Measurements from ENCODE around the gene LINGO3. TPM values are rescaled to one million over a fixed set of nuclear protein-coding genes. Genes with fewer than 3 reads are reported as not detected.

Gene LINGO3
- total and polyA plus RNA-seq, 2 experiments from 2014 or later = 0.29 to 0.45 TPM

- Histone ChIP-seq H3K79me2 (replicated peaks; ENCODE audit: insufficient read depth) (peaks cover 19% of the 10 kb centered on the region), H4K20me1 (replicated peaks; ENCODE audit: insufficient read depth) (peaks cover 14% of the 10 kb centered on the region), H2AFZ (no peak overlapping the region), H3K27me3 (ENCODE audit: insufficient read depth) (peaks cover 7% of the 10 kb centered on the region; the same call in 1 of the 2 replicates), H3K4me2 (no peak overlapping the region), H3K9me2 (ENCODE audit: insufficient read depth) (no peaks in the 10 kb centered on the region), H3K27ac (ENCODE audit: low read depth) (no peak overlapping the region), H3K4me1 (ENCODE audit: insufficient read depth) (peaks cover 12% of the 10 kb centered on the region), H3K36me3 (ENCODE audit: insufficient read depth) (peaks cover 4% of the 10 kb centered on the region; the same call in 1 of the 2 replicates), H3F3A (replicated peaks; ENCODE audit: low read depth) (peaks cover 30% of the 10 kb centered on the region), H3K4me3 (no peak overlapping the region)
- Mint-ChIP-seq H3K4me1 (peaks cover 18% of the 10 kb centered on the region), H3K9me3 (peaks cover 7% of the 10 kb centered on the region; the same call in 2 of the 3 replicates), H3K27ac (no peak overlapping the region), H3K36me3 (ENCODE audit: low read depth) (peaks cover 25% of the 10 kb centered on the region), H3K4me3 (no peak overlapping the region; the same call in 2 of the 3 replicates), H3K27me3 (ENCODE audit: insufficient read depth, low read depth, poor library complexity) (peaks cover 21% of the 10 kb centered on the region)
- no peak for DNase-seq (ENCODE audit: low spot score)
- TF ChIP-seq ETS1 (IDR thresholded peaks at IDR 0.05) (no peak), EZH2 (IDR thresholded peaks at IDR 0.05; ENCODE audit: low read depth, unreplicated experiment) (no peak), CREB1 (CRISPR knock-in tag; IDR thresholded peaks at IDR 0.05; ENCODE audit: low read depth) (no peak), ZNF331 (CRISPR knock-in tag; IDR thresholded peaks at IDR 0.05; ENCODE audit: low read depth) (no peak), EZH2phosphoT487 (IDR thresholded peaks at IDR 0.05; ENCODE audit: unreplicated experiment) (no peak), CTCF (conservative IDR thresholded peaks at IDR 0.05; ENCODE audit: low read depth in 2 of 2) (no peak), STAT1 (IDR thresholded peaks at IDR 0.05; ENCODE audit: unreplicated experiment) (no peak), ZNF462 (CRISPR knock-in tag; IDR thresholded peaks at IDR 0.05) (no peak), ZNF114 (CRISPR knock-in tag; IDR thresholded peaks at IDR 0.05) (no peak), NANOG (IDR thresholded peaks at IDR 0.05; ENCODE audit: borderline replicate concordance) (no peak), REST (IDR thresholded peaks at IDR 0.05; ENCODE audit: unreplicated experiment) (no peak), POLR2AphosphoS5 (IDR thresholded peaks at IDR 0.05; ENCODE audit: low read depth) (no peak)
- ATAC-seq = no peak
Measured at GRCh38 chr19:2277138-2277537, 30.8 kb downstream of the LINGO3 start.

Measured in GM23338 (cell line).